Stimulated activated naive B cell treated with anti-CD40 and anti-IgM and Interleukin-4, amounts not matched to agents 10 μg/mL and 1 μg/mL and 100 μg/mL, for 72 hours (primary cell): ENCODE measurements around the gene KCNK1.
"Not testable (repeated sequence)": the region's sequence is repeated elsewhere in the genome, so short reads cannot be mapped to it uniquely, and the experiment has no call there.

ENCODE experiments used
- ATAC-seq, 2 donors: fragments of 150-1000 bp; cut with Tn5 transposase; replicated peaks; 2 replicates each; pipeline ENCODE4 v1.10.0; 2021; ENCODE audit warnings: moderate library complexity in 1 of 2
- DNase-seq: peaks from one replicate; pipeline ENCODE4 v3.0.0; 2021
- H3K27ac Mint-ChIP-seq: one replicate; pipeline ENCODE4 v1.8.0; 2022; ENCODE audit warnings: mild to moderate bottlenecking, mixed read lengths
- H3K27me3 Mint-ChIP-seq, 2 donors: one replicate each; pipeline ENCODE4 v1.8.0; 2022; ENCODE audit warnings: mixed read lengths in 2 of 2
- H3K36me3 Mint-ChIP-seq, 2 donors: one replicate each; pipeline ENCODE4 v1.8.0; 2022; ENCODE audit warnings: mixed read lengths in 2 of 2, mild to moderate bottlenecking in 1 of 2
- H3K4me1 Mint-ChIP-seq, 2 donors: one replicate each; pipeline ENCODE4 v1.8.0; 2022; ENCODE audit warnings: mixed read lengths in 2 of 2, mild to moderate bottlenecking in 1 of 2
- H3K4me3 Mint-ChIP-seq, 2 donors: one replicate each; pipeline ENCODE4 v1.8.0; 2022; ENCODE audit warnings: mild to moderate bottlenecking in 2 of 2, mixed read lengths in 2 of 2, moderate library complexity in 1 of 2
- H3K9me3 Mint-ChIP-seq, 2 donors: one replicate each; pipeline ENCODE4 v1.8.0; 2022; ENCODE audit warnings: mixed read lengths in 2 of 2, mild to moderate bottlenecking in 1 of 2

The KCNK1 gene

DNA sequence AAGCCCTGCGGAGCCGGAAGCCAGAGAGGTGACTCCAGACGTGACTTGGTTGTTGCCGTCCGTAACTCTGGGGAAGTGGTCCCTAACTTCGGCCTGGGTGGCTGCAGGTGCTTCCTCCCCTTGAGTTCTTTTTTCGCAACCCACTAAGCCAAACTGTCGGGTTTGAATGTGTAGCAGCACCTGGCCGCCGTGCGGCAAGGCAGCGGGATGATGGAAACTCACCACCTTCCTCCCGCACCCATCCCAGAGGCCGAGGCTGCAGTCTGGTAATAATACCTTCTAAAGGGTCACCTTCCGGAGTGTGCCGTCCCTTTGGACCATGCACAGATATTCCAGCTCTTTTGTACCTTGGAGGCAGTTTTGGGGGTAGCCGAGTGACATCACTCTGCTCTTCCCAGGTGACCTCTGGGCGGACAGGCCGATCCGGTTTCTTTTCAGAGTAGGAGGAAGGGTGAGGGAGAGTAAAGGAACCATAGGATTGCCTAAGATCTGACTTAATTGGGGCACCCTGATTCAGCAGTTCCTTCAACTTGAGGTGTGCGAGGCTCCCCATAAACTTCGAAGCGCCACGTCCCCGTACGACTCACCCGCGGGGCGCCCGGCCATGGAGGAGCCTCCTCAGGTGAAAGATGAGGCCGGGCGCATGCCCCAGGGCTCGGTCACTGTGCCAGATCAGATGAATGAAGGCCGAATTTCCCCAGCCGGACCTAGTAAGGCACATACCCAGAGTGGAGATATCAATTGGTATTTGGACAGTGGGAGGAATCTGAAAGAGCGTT, 1.0 kb downstream of the KCNK1 start:
- Mint-ChIP-seq H3K27ac (no peak overlapping the region), H3K9me3 (peaks cover 0 to 1% of the 10 kb centered on the region in 2 donors), H3K36me3 (no peaks in the 10 kb centered on the region), H3K4me1 (peaks cover 4 to 8% of the 10 kb centered on the region in 2 donors), H3K27me3 (peaks cover 56 to 65% of the 10 kb centered on the region in 2 donors), H3K4me3 (no peak overlapping the region)
- no peak for ATAC-seq
- DNase-seq: no peak

DNA sequence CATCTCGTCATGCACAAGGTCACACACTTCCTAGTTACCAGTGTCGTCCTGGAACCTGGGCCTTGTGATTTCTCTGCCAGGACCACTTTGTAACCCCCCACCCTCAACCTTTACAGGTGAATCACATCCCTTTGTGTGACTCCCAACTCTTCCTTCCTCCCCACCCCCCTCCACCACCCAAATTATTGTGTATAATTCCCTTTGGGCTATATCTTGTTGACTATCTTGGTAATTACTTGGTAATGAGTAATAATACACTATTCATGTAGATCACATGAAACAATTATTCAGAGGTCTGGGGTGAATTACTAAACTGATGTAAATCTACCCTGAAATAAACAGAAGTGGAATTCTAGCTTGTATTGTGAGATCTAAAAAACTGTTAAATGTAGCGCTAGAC, 1.7 kb downstream of the KCNK1 start:
- H3K36me3 Mint-ChIP-seq: no peaks in the 10 kb centered on the region
- no peak for ATAC-seq

DNA sequence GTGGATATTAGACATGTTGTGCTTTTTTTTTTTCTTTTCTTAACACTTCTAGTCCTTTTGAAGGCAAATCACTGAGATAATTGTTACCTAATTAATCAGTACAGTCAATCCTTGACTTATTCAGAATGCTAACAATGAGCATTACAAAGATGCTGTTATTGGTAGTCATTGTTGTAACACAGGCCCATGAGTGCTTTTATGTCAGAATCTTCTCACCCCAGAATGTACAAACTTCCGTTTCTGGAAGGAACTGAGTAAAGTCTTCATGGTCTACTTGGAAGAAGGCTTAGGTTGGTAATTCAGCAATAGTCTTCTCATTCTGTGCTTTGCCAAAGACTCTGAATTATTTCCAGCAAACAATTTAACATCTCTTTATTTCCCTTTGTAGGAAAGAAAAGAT, 3.1 kb downstream of the KCNK1 start:
- H3K4me1 Mint-ChIP-seq: peaks cover 4 to 8% of the 10 kb centered on the region in 2 donors
- H3K27ac Mint-ChIP-seq: no peak overlapping the region
- H3K27me3 Mint-ChIP-seq: peaks cover 43 to 50% of the 10 kb centered on the region in 2 donors
- ATAC-seq: no peak
- no peaks in the 10 kb centered on the region for H3K36me3 Mint-ChIP-seq
- no peak overlapping the region for H3K4me3 Mint-ChIP-seq
- H3K9me3 Mint-ChIP-seq: no peaks in the 10 kb centered on the region
- no peak for DNase-seq

More for the DNA sequence above, 1.7 kb downstream of the KCNK1 start:
- peaks cover 0 to 1% of the 10 kb centered on the region in 2 donors for H3K9me3 Mint-ChIP-seq
- H3K4me3 Mint-ChIP-seq: no peak overlapping the region
- no peak overlapping the region for H3K27ac Mint-ChIP-seq
- peaks cover 54 to 65% of the 10 kb centered on the region in 2 donors for H3K27me3 Mint-ChIP-seq
- peaks cover 4 to 8% of the 10 kb centered on the region in 2 donors for H3K4me1 Mint-ChIP-seq
- no peak for DNase-seq

DNA sequence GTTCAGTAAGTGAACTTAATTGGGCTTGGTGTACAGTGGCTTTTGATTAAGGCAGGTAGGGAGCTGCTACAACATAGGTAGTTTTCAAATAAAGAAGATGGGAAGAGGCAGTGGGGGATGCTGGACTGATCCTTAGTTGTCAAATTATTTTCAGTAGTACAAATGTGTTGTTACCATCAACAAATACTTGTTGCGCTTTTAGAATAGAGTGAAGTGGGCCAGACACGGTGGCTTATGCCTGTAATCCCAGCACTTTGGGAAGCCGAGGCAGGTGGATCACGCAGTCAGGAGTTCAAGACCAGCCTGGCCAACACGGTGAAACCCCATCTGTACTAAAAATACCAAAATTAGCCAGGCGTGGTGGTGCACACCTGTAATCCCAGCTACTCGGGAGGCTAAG, 5.5 kb downstream of the KCNK1 start:
- H3K9me3 Mint-ChIP-seq, ATAC-seq, H3K36me3 Mint-ChIP-seq, H3K4me3 Mint-ChIP-seq, H3K4me1 Mint-ChIP-seq, H3K27ac Mint-ChIP-seq, DNase-seq: not testable (repeated sequence)
- peaks cover 37 to 44% of the 10 kb centered on the region in 2 donors for H3K27me3 Mint-ChIP-seq

DNA sequence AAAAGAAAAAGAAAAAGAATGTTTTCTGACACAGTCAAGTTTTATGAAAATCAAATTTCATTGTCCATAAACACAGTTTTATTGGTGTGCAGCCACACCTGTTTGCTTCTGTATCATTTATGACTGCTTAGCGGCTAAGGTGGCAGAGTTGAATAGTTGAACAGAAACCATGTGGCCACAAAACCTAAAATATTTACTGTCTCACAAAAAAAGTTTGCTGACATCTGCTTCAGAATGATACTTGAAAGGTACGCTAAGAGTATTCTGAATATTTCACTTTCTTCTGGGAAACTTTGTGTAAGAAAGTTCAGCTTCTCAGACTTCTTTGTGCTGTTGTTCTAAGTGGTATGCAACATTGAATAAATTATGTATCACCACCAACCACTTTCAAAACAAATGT, 6.2 kb downstream of the KCNK1 start:
- H3K27me3 Mint-ChIP-seq: peaks cover 30 to 37% of the 10 kb centered on the region in 2 donors
- no peaks in the 10 kb centered on the region for H3K4me1 Mint-ChIP-seq
- ATAC-seq (no peak), DNase-seq (no peak)
- H3K4me3 Mint-ChIP-seq: no peak overlapping the region
- no peak overlapping the region for H3K27ac Mint-ChIP-seq
- no peaks in the 10 kb centered on the region for H3K36me3 Mint-ChIP-seq
- no peaks in the 10 kb centered on the region for H3K9me3 Mint-ChIP-seq

DNA sequence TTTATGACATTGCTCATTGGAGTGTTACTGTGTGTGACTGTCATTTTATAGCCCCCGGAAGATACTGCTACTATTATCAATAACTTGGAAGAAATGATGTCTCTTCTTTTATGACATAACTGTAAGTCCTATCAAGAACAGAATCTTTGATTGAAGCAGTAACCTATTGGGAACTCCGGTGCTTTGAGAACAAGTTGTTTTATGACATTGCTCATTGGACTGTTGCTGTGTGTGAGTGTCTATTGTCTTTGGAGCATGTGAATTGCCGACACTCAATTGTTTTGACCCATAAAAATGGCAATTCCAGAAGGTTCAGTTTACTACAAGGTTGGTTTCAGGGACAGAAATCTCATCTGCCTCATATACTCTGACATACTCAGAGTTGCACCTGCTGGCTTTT, 8.0 kb downstream of the KCNK1 start:
- ATAC-seq: no peak
- DNase-seq: no peak
- H3K36me3 Mint-ChIP-seq: no peaks in the 10 kb centered on the region
- no peak overlapping the region for H3K4me3 Mint-ChIP-seq
- peaks cover 18 to 25% of the 10 kb centered on the region in 2 donors for H3K27me3 Mint-ChIP-seq
- no peaks in the 10 kb centered on the region for H3K4me1 Mint-ChIP-seq
- H3K27ac Mint-ChIP-seq: no peak overlapping the region
- no peaks in the 10 kb centered on the region for H3K9me3 Mint-ChIP-seq

DNA sequence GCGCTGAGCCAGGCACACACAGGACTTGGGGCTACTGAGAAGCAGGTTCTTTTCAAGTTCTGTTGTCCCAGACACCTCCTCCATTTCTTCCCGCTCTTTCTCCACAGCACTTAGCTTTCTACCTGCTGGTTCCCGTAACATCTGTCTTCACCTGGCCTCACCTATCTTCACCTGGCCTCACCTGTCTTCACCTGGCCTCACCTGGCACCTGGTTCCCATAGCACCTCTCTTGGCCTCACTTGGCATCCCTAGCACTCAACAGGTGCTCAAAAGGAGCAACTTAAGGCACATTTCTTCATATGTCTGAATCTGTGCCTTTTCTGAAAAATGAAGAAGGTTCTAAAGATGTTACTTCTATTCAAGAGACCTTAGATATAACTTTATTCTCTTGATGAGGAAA, 10.4 kb downstream of the KCNK1 start:
- Mint-ChIP-seq H3K27me3 (peaks cover 6 to 11% of the 10 kb centered on the region in 2 donors), H3K36me3 (no peaks in the 10 kb centered on the region), H3K4me3 (no peak overlapping the region), H3K9me3 (no peaks in the 10 kb centered on the region), H3K27ac (no peak overlapping the region), H3K4me1 (no peaks in the 10 kb centered on the region)
- DNase-seq: no peak
- no peak for ATAC-seq

DNA sequence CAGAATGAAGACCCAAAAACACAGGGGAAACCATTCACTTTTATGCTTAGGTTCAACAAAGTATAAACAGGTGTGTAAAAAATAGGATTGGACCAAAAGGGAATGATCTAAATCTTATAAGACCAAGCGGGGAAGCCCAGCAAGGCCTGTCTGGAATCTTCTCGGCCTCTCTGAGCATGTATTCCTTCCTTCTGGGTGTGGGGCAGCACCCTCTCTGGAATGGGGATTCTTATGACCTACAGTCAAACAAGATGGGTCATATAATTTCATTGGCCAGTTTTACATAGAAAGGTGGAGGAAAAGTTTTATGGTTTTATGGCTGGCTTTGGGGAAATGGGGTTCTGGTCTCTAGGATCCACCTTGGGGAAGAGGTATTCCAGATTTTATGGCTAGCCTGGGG, 11.2 kb downstream of the KCNK1 start:
- DNase-seq (no peak), ATAC-seq (no peak)
- Mint-ChIP-seq H3K36me3 (no peaks in the 10 kb centered on the region), H3K4me1 (no peaks in the 10 kb centered on the region), H3K27ac (no peak overlapping the region), H3K27me3 (peaks cover 6 to 11% of the 10 kb centered on the region in 2 donors), H3K4me3 (no peak overlapping the region), H3K9me3 (no peaks in the 10 kb centered on the region)

DNA sequence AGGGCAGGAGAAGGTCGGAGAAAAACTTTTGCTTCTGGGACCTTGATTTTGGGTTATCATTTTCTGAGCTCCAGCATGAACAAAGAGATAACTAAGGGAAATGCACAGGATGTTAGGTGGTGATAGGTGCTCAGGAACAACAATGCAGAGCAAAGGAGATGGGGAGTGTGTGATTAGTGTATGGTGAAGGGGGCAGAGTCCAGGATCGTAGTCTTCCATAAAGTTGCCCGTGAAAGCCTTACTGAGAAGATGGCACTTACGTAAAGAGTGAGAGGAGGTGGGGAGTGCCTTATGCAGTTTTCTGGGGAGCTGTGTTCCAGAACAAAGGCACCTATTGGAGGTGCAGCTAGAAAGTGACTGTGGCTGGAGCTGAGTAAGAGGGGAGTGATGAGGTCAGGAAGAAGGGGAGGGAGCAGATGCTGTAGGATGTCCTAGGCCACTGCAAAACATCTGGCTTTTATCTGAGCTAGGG, 11.6 kb downstream of the KCNK1 start:
- no peak overlapping the region for H3K27ac Mint-ChIP-seq
- H3K9me3 Mint-ChIP-seq: no peaks in the 10 kb centered on the region
- no peaks in the 10 kb centered on the region for H3K4me1 Mint-ChIP-seq
- ATAC-seq: no peak
- H3K4me3 Mint-ChIP-seq: no peak overlapping the region
- H3K27me3 Mint-ChIP-seq: peaks cover 6 to 11% of the 10 kb centered on the region in 2 donors
- no peak for DNase-seq
- no peaks in the 10 kb centered on the region for H3K36me3 Mint-ChIP-seq

DNA sequence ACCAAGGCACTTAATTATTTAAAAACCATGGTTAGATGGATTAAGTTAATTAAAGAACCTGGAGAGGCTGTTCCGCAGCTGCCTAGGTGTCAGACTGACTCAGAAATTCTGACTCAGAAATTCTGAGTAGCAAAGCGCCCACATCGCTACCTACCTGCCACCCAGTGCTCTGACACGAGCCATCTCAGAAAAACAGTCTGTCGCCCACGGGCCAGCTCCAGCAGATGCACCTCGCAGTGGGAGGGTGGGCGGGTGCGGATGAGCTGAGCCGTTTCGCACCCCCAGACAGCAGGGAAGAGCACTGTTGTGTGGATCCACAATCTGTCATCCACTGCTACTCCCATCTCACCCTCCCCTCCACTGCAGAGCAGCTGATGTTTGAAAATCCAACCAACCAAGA, 13.5 kb downstream of the KCNK1 start:
- H3K27ac Mint-ChIP-seq: no peak overlapping the region
- H3K36me3 Mint-ChIP-seq: no peaks in the 10 kb centered on the region
- ATAC-seq: no peak
- H3K9me3 Mint-ChIP-seq: no peaks in the 10 kb centered on the region
- H3K4me3 Mint-ChIP-seq: no peak overlapping the region
- no peaks in the 10 kb centered on the region for H3K4me1 Mint-ChIP-seq
- DNase-seq: no peak
- H3K27me3 Mint-ChIP-seq: peaks cover 4 to 8% of the 10 kb centered on the region in 2 donors

DNA sequence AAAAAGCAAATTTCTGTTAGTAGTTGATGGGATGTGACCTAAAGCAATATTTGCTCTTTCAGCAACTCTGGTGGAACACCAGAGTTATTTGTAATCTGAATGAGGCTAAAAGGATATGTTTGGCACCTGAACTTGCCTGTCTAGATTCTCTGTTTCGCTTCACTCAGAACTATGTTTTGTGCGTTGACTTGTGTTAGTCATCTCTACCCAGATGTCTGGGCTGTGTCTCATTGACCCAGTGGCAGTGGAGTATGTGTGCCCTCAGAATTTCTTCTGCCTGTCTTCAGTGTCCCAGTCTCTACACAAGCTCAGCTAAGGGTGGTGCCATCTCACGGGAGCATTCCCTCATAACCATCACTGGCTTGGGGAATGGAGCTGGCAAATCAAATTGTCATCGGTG, 13.9 kb downstream of the KCNK1 start:
- H3K4me3 Mint-ChIP-seq: no peak overlapping the region
- H3K36me3 Mint-ChIP-seq: no peaks in the 10 kb centered on the region
- H3K4me1 Mint-ChIP-seq: no peaks in the 10 kb centered on the region
- H3K27ac Mint-ChIP-seq: no peak overlapping the region
- no peak for DNase-seq
- no peaks in the 10 kb centered on the region for H3K9me3 Mint-ChIP-seq
- H3K27me3 Mint-ChIP-seq: peaks cover 0 to 4% of the 10 kb centered on the region in 2 donors
- no peak for ATAC-seq

DNA sequence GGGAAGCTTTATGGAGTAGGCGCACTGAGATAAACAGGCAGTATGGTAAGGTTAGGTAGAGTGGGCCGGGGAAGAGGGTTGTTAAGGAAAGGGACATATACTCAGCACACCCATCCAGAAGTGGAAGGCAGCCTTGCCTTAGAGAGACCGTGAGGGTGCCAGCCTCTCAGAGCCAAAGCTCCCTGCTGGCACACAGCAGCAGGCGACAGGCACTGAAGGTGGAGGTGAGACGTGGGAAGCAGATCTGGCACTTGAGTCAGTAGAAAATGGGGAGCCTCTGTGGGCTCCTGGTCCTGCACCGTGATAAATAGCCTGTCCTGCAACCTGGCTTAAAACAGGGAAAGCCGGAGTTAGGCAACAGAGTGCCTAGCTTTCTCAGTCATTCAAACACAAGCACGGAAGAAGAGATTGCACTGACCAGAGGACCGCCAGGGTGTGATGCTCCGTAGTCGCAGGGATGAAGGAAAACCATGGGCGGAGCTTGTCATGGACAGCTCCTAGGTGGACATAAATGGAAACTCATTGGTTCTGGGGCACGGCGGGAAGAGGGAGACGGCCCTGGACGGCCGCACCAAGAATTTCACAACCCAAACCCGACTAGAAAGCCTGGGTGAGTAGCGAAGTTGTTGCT, 15.5 kb downstream of the KCNK1 start:
- Mint-ChIP-seq H3K27me3 (no peaks in the 10 kb centered on the region), H3K9me3 (no peaks in the 10 kb centered on the region), H3K4me1 (no peaks in the 10 kb centered on the region), H3K4me3 (no peak overlapping the region), H3K36me3 (no peaks in the 10 kb centered on the region), H3K27ac (no peak overlapping the region)
- no peak for DNase-seq
- no peak for ATAC-seq

DNA sequence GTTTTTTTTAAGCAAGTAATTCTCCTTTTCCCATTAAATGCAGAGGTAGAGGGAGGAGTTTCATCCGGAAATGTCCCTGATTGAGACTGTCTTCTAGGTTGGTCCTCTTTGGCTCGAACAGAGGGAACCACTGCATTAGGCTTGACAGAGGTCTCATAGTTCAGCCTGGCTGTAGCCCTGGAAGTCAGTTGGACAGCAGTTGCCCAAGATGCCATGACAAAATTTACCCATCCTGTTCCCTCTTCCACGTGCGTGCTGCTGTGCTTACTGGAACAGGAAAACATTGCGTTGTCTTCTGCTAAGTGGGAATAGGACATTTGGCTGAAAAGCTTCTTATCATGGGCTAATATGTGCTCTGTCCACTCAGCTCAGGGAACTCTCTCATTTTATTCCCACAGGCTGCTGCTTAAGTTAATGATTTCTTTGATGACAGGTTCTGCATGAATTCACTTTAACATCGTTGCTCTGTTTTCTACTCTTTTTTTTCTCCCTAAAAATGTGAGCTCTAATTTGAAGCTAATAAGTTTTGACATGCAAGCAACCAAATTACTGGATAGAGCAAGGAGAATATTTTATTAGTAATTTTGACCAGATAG, 18.0 kb downstream of the KCNK1 start:
- no peak for DNase-seq
- Mint-ChIP-seq H3K4me3 (no peak overlapping the region), H3K27ac (no peak overlapping the region), H3K9me3 (peaks cover 4 to 8% of the 10 kb centered on the region in 2 donors), H3K27me3 (peaks cover 8 to 10% of the 10 kb centered on the region in 2 donors), H3K36me3 (peaks cover 0 to 2% of the 10 kb centered on the region in 2 donors), H3K4me1 (no peaks in the 10 kb centered on the region)
- ATAC-seq: no peak

DNA sequence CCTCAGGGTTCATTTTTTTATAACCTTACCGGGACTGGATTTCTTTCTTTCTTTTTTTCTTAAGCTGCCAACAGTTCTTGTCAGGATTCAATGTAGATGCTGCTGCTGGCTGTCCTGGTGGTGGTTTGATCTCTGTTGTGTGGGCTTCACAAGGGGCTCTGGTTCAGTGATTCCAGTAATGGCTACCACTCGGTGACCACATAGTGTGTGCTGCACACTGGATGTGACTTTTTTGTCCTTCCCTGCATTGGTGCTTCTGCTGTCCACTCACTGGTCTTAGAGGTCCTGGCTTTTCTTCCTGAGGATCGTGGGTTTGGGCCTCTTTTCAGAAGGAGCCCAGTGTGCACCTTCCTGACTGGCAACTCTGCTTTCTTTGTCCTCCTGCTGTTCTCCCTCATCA, 18.5 kb downstream of the KCNK1 start:
- Mint-ChIP-seq H3K27ac (no peak overlapping the region), H3K4me1 (no peaks in the 10 kb centered on the region), H3K4me3 (no peak overlapping the region), H3K9me3 (peaks cover 5 to 8% of the 10 kb centered on the region in 2 donors), H3K27me3 (peaks cover 8 to 10% of the 10 kb centered on the region in 2 donors), H3K36me3 (peaks cover 0 to 2% of the 10 kb centered on the region in 2 donors)
- ATAC-seq (no peak), DNase-seq (no peak)
